Measurements from ENCODE around the gene TMEM225B.

GRCh38 chr7:99551334-99551733 is 46.7 kb upstream of the TMEM225B start:
- no peak for TF ChIP-seq POLR2A (IDR thresholded peaks at IDR 0.05; ENCODE audit: low read length)
- TF ChIP-seq GATA1 (IDR thresholded peaks at IDR 0.05; ENCODE audit: low read depth, low read length), result no peak

Measured in erythroblast (primary cell).